Left lung (tissue), 10 donors: ENCODE measurements around the gene SAMD10. TPM values are rescaled to one million over a fixed set of nuclear protein-coding genes. Genes with fewer than 3 reads are reported as not detected.
"Not testable (repeated sequence)": the region's sequence is repeated elsewhere in the genome, so short reads cannot be mapped to it uniquely, and the experiment has no call there.

Experiments
- ATAC-seq: fragments of 200-7000 bp; cut with Tn5 transposase; one replicate; pipeline ENCODE4 v1.9.1; 2020; ENCODE audit warnings: moderate library complexity
- DNase-seq, 4 donors: peaks; one replicate each; pipeline ENCODE4 v3.0.0-alpha.2; 2013 to 2020
- H3K27ac ChIP-seq, 2 donors: fragments of 200-600 bp; sonication (generic) in 1 of 2; one replicate each; pipeline versions ENCODE4 v1.5.0 to v1.8.0; 2020 to 2021
- H3K27me3 ChIP-seq, 2 donors: fragments of 200-600 bp; sonication (generic) in 1 of 2; one replicate each; pipeline versions ENCODE4 v1.5.0 to v1.8.0; 2020 to 2021
- H3K36me3 ChIP-seq, 2 donors: fragments of 200-600 bp; sonication (generic) in 1 of 2; one replicate each; pipeline versions ENCODE4 v1.5.0 to v1.8.0; 2020 to 2021
- H3K4me1 ChIP-seq, 2 donors: fragments of 200-600 bp; one replicate each; pipeline ENCODE4 v1.8.0; 2021
- H3K4me3 ChIP-seq, 2 donors: fragments of 200-600 bp; sonication (generic) in 1 of 2; one replicate each; pipeline versions ENCODE4 v1.5.0 to v1.8.0; 2020 to 2021; ENCODE audit warnings: mild to moderate bottlenecking in 1 of 2
- H3K9me3 ChIP-seq, 2 donors: fragments of 200-600 bp; sonication (generic) in 1 of 2; one replicate each; pipeline versions ENCODE4 v1.5.0 to v1.8.0; 2020 to 2021
- CTCF ChIP-seq, 2 donors: fragments of 200-600 bp; sonication (generic) in 1 of 2; IDR thresholded peaks; one replicate each; pipeline versions ENCODE4 v1.5.0 to v1.8.0; 2021; ENCODE audit warnings: antibody characterized with exemption in 2 of 2
- intact Hi-C, 2 donors: fragments of 100-400 bp; cut with DNase I; formaldehyde crosslinking; loops; one replicate each; pipeline versions ENCODE4 v1.11.2 to v1.14.2; 2022
- polyA plus RNA-seq, 6 donors: library from polyadenylated mRNA; unstranded; fragments of 120-200 nt; gene quantifications; one replicate each; pipeline ENCODE4 v1.2.1, GENCODE V29; 2013; ENCODE audit not compliant: insufficient read length in 6 of 6
- total RNA-seq, 2 donors: library from RNA; stranded (reverse); fragmentation: NEBNext Ultra II Directional; extraction: Animal tissue kit (Norgen Biotek cat#: 25700); gene quantifications; one replicate each; pipeline ENCODE4 v1.2.1, GENCODE V29; 2021
- donor health status: DM: no; HTN: yes; CAD: no.
- donor health status: DM: no; HTN: no; CAD: no.

The SAMD10 gene
- total and polyA plus RNA-seq, 8 donors = 4.6 to 10.5 (median 7.1) TPM

GRCh38 chr20:64015635-64016034 is 36.2 kb upstream of the SAMD10 start:
- H3K9me3 ChIP-seq = no peaks in the 10 kb centered on the region
- H3K36me3 ChIP-seq = peaks cover 5 to 90% of the 10 kb centered on the region in 2 donors
- ATAC-seq (no peak), DNase-seq (no peak)
- no peak for TF ChIP-seq CTCF (IDR thresholded peaks at IDR 0.05)
- intact Hi-C loops = no loop called here
- no peak overlapping the region for H3K4me3 ChIP-seq
- no peaks in the 10 kb centered on the region for H3K27me3 ChIP-seq
- no peak overlapping the region for H3K27ac ChIP-seq
- peaks cover 0 to 8% of the 10 kb centered on the region in 2 donors for H3K4me1 ChIP-seq

- H3K4me1 ChIP-seq, H3K4me3 ChIP-seq, DNase-seq, ATAC-seq, H3K27ac ChIP-seq, intact Hi-C loops, H3K9me3 ChIP-seq, H3K27me3 ChIP-seq: not testable (repeated sequence)
- peaks cover 6 to 87% of the 10 kb centered on the region in 2 donors for H3K36me3 ChIP-seq
Observed at GRCh38 chr20:64012385-64013154, 33.1 kb upstream of the SAMD10 start.

DNA sequence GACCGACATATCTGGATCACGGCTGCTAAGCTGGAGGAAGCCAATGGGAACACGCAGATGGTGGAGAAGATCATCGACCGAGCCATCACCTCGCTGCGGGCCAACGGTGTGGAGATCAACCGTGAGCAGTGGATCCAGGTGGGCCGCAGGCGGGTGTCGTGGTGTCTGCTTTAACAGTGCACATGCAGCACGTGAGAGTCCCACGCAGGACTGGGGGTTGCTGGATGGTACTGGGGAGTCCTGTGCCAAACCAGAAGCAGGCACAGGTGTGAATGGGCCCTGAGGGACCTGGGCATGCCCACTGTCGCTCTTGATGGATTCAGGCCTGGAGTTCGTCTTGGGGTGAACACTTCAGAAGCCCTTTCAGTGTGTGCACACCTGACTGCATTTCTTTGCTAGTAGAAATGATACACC is 31.9 kb upstream of the SAMD10 start:
- H3K27me3 ChIP-seq = no peaks in the 10 kb centered on the region
- no peak overlapping the region for H3K27ac ChIP-seq
- DNase-seq = no peak
- no peak for TF ChIP-seq CTCF (IDR thresholded peaks at IDR 0.05)
- intact Hi-C loops = no loop called here
- H3K36me3 ChIP-seq = peaks cover 6 to 84% of the 10 kb centered on the region in 2 donors
- ATAC-seq = no peak
- peaks cover 0 to 9% of the 10 kb centered on the region in 2 donors for H3K4me1 ChIP-seq
- no peaks in the 10 kb centered on the region for H3K9me3 ChIP-seq
- no peak overlapping the region for H3K4me3 ChIP-seq

- Histone ChIP-seq H3K4me3 (no peak overlapping the region), H3K27me3 (no peaks in the 10 kb centered on the region), H3K9me3 (no peaks in the 10 kb centered on the region), H3K36me3 (peaks cover 6 to 84% of the 10 kb centered on the region in 2 donors), H3K4me1 (peaks cover 0 to 9% of the 10 kb centered on the region in 2 donors), H3K27ac (no peak overlapping the region)
- intact Hi-C loops = no loop called here
- no peak for TF ChIP-seq CTCF (IDR thresholded peaks at IDR 0.05)
- DNase-seq (no peak), ATAC-seq (no peak)
Observed at GRCh38 chr20:64010711-64011237, 31.3 kb upstream of the SAMD10 start.

DNA sequence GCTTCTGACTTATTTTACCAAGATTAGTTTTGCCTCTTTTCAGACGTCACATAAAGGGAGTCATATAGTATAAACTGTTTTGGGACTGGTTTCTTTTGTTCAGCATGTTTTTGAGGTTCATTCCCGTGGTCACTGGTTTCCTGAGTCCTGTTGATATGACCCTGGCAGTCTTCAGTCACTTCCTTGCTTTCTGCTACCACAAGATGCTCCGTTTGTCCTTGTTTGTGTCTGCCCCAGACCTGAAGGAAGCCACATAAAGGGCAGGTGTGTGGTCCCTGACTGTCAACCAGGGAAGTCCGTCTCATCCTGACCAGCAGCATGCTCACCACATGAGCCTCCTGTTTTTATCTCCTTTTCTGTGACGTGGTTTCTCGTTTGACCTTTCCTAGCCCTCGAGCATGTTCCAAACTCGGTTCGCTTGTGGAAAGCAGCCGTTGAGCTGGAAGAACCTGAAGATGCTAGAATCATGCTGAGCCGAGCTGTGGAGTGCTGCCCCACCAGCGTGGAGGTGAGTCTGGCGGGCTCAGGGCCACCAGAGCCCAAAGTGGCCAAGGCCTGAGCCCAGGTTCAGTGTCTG is 30.5 kb upstream of the SAMD10 start:
- H3K36me3 ChIP-seq = peaks cover 6 to 84% of the 10 kb centered on the region in 2 donors
- no peak overlapping the region for H3K27ac ChIP-seq
- TF ChIP-seq CTCF (IDR thresholded peaks at IDR 0.05) = no peak
- peaks cover 0 to 9% of the 10 kb centered on the region in 2 donors for H3K4me1 ChIP-seq
- H3K27me3 ChIP-seq = no peaks in the 10 kb centered on the region
- DNase-seq = no peak
- no peak for ATAC-seq
- H3K4me3 ChIP-seq = no peak overlapping the region
- H3K9me3 ChIP-seq = no peaks in the 10 kb centered on the region
- intact Hi-C loops = no loop called here
